ENCODE data around the gene AJM1.
"Not testable (repeated sequence)": the region's sequence is repeated elsewhere in the genome, so short reads cannot be mapped to it uniquely, and the experiment has no call there.

Gene AJM1

DNA sequence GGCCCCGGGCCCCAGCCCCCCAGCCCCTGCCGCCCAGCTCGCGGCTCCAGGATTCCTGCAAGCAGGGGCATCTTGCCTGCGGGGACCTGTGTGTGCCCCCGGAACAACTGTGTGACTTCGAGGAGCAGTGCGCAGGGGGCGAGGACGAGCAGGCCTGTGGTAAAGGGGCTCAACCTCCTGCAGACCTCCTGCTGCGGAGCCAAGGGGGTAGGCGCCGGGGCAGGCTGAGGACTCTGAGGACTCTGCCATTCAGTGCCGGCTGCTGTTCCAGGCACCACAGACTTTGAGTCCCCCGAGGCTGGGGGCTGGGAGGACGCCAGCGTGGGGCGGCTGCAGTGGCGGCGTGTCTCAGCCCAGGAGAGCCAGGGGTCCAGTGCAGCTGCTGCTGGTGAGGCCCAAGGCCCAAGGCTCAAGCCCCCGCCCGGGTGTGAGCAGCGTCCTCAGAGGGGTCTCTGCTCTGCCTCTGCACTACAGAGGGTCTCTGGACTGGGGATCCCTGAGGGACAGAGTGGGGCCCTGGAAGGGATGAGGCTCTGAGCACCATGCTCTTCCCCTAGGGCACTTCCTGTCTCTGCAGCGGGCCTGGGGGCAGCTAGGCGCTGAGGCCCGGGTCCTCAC is 13.3 kb downstream of the AJM1 start:
- no peak for DNase-seq (ENCODE audit: low spot score)

GRCh38 chr9:136856079-136856476 is 13.8 kb downstream of the AJM1 start:
- no peak for DNase-seq (ENCODE audit: low spot score)

GRCh38 chr9:136856541-136857141 is 14.4 kb downstream of the AJM1 start:
- no peak for DNase-seq (ENCODE audit: low spot score)

GRCh38 chr9:136857166-136857565 is 14.9 kb downstream of the AJM1 start:
- DNase-seq (ENCODE audit: low spot score): no peak

- DNase-seq (ENCODE audit: low spot score): no peak
Observed at GRCh38 chr9:136857581-136858412, 15.5 kb downstream of the AJM1 start.

DNA sequence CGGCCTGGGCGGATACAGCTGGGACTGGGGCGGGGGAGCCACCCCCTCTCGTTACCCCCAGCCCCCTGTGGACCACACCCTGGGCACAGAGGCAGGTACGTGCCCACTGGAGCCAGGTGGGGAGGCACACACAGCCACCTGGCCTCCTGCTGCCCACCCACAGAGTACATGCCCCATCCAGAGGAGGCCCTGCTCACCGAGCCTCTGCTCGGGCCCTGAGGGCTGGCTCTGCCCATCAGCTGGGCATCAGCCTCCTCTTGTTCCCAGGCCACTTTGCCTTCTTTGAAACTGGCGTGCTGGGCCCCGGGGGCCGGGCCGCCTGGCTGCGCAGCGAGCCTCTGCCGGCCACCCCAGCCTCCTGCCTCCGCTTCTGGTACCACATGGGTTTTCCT is 16.2 kb downstream of the AJM1 start:
- DNase-seq (ENCODE audit: low spot score): no peak

- DNase-seq (ENCODE audit: low spot score): peak; percentile 72
Observed at GRCh38 chr9:136858844-136859757, 16.8 kb downstream of the AJM1 start.

DNA sequence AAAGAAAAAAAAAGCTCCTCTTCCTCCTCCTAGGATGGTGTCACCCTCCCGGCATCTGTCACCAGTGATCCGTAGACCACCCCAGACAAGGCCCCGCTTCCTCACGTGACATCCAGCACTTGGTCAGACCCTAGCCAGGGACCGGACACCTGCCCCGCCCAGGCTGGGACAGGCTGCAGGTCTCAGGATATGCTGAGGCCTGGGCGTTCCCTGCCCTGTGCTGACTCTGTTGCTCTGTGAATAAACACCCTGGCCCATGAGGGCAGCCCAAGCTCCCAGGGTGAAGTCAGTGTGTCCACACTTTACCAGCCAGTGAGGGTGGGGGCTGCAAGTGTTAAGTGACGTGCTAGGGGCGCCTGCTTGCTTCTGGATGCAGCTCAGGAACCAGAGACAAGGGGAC is 18.3 kb downstream of the AJM1 start:
- no peak for DNase-seq (ENCODE audit: low spot score)

DNA sequence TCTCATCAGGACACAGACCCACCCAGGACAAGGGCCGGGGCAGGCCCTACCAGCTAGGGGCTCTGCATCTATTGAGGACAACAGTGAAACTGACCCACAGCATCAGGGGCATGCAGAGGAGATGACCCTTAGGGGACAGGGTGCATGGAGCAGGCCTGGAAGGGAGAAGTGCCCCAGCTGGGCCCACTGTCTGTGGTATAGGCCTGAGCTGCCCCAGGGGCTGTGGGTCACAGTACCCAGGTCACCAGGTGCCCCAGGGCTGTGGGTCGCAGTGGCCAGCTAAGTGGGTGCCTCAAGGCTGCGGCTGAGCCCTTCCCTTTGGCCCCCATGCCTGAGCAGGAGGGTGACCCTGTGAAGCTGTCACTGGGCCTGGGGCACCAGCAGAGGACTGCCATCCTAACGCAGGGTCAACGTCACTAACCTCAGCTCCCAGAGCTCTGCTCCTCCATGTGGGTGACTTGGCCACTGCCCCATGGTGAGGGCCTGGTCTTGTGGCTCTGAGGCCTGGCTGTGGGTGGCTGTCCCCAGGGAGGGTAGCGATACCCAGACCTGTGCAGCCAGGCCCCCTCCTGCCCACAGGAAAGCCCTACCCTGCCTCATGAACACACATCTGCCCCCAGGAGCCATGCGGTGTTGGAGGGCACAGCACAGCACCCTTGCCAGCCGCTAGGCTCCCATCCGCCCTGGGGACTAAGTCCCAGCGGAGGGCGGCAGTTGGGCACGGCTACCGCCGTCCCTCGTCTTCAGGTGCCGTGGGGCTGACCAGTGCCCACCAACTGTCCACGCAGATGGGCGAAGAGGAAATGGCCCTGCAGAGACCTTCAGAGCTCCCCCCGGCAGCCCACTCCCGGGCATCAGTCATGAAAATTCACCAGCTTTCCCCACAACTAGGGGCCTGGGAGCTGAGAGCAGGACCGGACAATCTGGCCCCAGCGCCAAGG is 18.9 kb downstream of the AJM1 start:
- DNase-seq (ENCODE audit: low spot score): no peak

GRCh38 chr9:136861874-136862457 is 19.7 kb downstream of the AJM1 start:
- DNase-seq (ENCODE audit: low spot score): no peak

DNA sequence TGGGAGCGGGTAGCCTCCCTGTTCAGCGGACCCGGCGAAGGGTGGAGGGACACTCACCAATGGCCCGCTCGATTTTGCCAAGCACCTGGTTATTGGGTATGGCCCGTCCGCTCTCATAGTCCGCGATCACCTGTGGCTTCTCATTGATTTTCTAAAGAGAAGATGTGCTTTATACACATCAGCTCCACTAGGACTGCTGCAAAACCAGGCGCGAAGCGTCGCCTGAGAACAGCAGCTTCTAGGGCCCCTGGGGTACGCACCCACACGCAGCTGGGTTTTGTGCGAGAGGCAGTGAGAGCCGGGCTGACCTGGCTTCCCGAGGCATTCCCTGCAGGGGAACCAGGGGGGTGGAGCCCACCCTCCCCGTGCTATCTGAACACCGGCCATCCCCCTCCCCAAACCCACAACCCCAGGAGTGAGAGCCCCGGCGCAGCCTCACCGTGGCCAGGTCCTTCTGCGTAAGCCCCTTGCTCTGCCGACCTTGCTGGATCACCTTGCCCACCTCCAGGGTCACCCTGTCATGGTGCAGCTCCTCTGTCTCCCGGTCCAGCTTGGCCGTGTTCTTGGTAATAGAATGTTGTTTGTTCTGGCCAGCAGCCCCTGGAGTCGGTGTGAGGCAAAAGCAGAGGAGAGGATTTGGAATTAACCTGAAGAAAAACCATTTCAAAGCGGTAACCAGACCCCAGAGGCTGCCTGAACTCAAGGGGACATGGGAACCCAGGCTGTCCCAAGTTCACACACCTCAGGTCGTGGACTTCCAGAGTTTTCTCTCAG is 20.8 kb downstream of the AJM1 start:
- DNase-seq (ENCODE audit: low spot score): no peak

DNA sequence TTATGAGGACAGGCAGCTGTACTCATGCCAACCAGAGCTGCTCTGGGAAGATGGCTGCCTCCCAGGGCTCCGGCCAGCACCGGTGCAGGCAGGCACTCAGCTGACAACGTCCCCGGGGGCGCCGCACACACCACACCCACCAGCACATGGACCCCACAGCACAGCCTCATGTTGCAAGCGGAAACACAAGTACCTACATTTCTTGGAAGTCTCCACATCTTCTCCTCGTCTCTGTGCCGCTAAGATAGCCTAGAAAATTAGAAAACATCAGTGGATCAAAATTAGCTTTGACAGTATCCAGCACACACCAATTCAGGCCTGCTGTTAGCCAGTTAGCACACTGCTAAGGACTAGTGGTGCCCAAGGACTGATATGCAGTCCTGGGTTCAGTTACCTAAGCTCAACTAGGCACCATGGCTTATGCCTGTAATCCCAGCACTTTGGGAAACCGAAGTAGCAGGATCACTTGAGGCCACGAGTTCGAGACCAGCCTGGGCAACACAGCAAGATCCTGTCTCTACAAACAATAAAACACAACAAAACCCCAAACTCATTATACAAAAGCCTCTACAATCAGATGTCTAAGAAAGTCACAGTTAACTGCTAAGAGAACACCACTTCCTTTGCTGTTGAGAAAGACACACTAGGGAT is 21.5 kb downstream of the AJM1 start:
- DNase-seq (ENCODE audit: low spot score): no peak

- DNase-seq (ENCODE audit: low spot score): no peak
Observed at GRCh38 chr9:136865041-136865767, 22.9 kb downstream of the AJM1 start.

- no peak for DNase-seq (ENCODE audit: low spot score)
Observed at GRCh38 chr9:136865768-136866103, 23.5 kb downstream of the AJM1 start.

- not testable (repeated sequence) for DNase-seq (ENCODE audit: low spot score)
Observed at GRCh38 chr9:136866898-136867421, 24.7 kb downstream of the AJM1 start.

DNA sequence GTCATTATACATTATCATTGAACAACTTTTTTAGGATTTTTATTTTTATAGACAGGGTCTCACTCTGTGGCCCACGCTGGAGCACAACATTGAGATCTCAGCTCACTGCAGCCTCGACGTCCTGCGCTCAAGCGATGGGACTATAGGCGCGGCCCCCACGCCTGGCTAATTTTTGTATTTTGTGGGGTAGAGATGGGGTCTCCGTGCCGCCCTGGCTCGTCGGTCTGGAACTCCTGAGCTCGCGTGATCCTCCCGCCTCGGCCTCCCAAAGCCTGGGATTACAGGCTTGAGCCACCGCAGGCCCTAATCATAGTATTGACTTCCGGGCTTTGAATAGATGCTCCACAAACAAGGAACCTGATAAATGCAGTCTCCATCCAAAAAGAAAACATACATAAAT is 25.2 kb downstream of the AJM1 start:
- no peak for DNase-seq (ENCODE audit: low spot score)

DNA sequence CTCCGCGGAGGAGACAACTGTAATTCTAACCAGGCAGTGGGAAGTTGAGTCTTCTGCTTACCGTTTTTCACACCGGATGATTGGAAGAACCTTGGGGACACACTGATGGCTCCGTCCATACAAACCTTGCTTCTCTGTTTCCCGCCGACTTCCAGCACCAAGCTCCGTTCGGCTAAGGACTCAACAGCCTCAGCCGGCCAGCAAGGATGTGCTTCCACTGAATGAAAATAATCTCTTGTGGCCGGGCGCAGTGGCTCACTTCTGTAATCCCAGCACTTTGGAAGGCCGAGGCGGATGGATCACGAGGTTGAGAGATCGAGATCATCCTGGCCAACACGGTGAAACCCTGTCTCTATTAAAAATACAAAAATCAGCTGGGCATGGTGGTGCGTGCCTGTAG is 25.6 kb downstream of the AJM1 start:
- DNase-seq (ENCODE audit: low spot score): no peak

GRCh38 chr9:136868644-136869043 is 26.4 kb downstream of the AJM1 start:
- peak; percentile 81 for DNase-seq (ENCODE audit: low spot score)

GRCh38 chr9:136869611-136870010 is 27.3 kb downstream of the AJM1 start:
- not testable (repeated sequence) for DNase-seq (ENCODE audit: low spot score)

Measured in cerebellar cortex (tissue), 1 donor.